H9 (cell line): ENCODE data around the gene KRTAP4-9. TPM values are rescaled to one million over a fixed set of nuclear protein-coding genes. Genes with fewer than 3 reads are reported as not detected.

Source experiments
- DNase-seq: peaks from one replicate; pipeline ENCODE4 v3.0.0-alpha.2; 2017
- H2AFZ ChIP-seq: one replicate; pipeline ENCODE4 v1.6.1; 2013; ENCODE audit warnings: mild to moderate bottlenecking, low read length, control low read depth, moderate library complexity
- H2AK5ac ChIP-seq: 2 replicates; pipeline ENCODE4 v1.6.1; 2013; ENCODE audit warnings: low read length, control low read depth, mixed read lengths; ENCODE audit not compliant: insufficient read length
- H2BK120ac ChIP-seq: one replicate; pipeline ENCODE4 v1.6.1; 2013; ENCODE audit warnings: low read depth, mild to moderate bottlenecking, low read length, control low read depth, inconsistent platforms; ENCODE audit not compliant: poor library complexity, severe bottlenecking
- H2BK12ac ChIP-seq: 2 replicates; pipeline ENCODE4 v1.6.1; 2013; ENCODE audit warnings: low read length, control low read depth, mixed read lengths, low read depth; ENCODE audit not compliant: insufficient read length
- H2BK15ac ChIP-seq: 2 replicates; pipeline ENCODE4 v1.6.1; 2013; ENCODE audit warnings: low read depth, low read length, control low read depth
- H2BK20ac ChIP-seq: one replicate; pipeline ENCODE4 v1.6.1; 2013; ENCODE audit warnings: low read depth, mild to moderate bottlenecking, low read length, control low read depth, inconsistent platforms; ENCODE audit not compliant: poor library complexity, severe bottlenecking
- H2BK5ac ChIP-seq: 2 replicates; pipeline ENCODE4 v1.6.1; 2013; ENCODE audit warnings: low read length, control low read depth, mixed read lengths; ENCODE audit not compliant: insufficient read length
- H3K14ac ChIP-seq: 2 replicates; pipeline ENCODE4 v1.6.1; 2013; ENCODE audit warnings: low read length, control low read depth; ENCODE audit not compliant: insufficient read depth
- H3K18ac ChIP-seq: 2 replicates; pipeline ENCODE4 v1.6.1; 2013; ENCODE audit warnings: low read depth, mild to moderate bottlenecking, mixed read lengths, low read length, control low read depth; ENCODE audit not compliant: insufficient read length
- H3K23ac ChIP-seq: 2 replicates; pipeline ENCODE4 v1.6.1; 2013; ENCODE audit warnings: low read length, control low read depth, mixed read lengths, low read depth; ENCODE audit not compliant: insufficient read length
- H3K23me2 ChIP-seq: 2 replicates; pipeline ENCODE4 v1.6.1; 2013; ENCODE audit warnings: low read depth, mild to moderate bottlenecking, mixed read lengths, low read length, control low read depth; ENCODE audit not compliant: insufficient read length, poor library complexity, severe bottlenecking
- H3K27ac ChIP-seq: 2 replicates; pipeline ENCODE4 v1.5.1; 2013; ENCODE audit warnings: low read length, control low read depth, mixed read lengths, low read depth; ENCODE audit not compliant: insufficient read length
- H3K27me3 ChIP-seq: 2 replicates; pipeline ENCODE4 v1.6.1; 2013; ENCODE audit warnings: low read length, control low read depth, inconsistent platforms; ENCODE audit not compliant: insufficient read depth
- H3K4ac ChIP-seq: 2 replicates; pipeline ENCODE4 v1.6.1; 2013; ENCODE audit warnings: low read depth, mild to moderate bottlenecking, control low read depth, inconsistent platforms, low read length, moderate library complexity
- H3K4me1 ChIP-seq: 2 replicates; pipeline ENCODE4 v1.6.1; 2013; ENCODE audit warnings: low read length, control low read depth, inconsistent platforms; ENCODE audit not compliant: insufficient read depth
- H3K4me2 ChIP-seq: 2 replicates; pipeline ENCODE4 v1.6.1; 2013; ENCODE audit warnings: low read length, control low read depth, mixed read lengths; ENCODE audit not compliant: insufficient read length, insufficient read depth
- H3K56ac ChIP-seq: 2 replicates; pipeline ENCODE4 v1.6.1; 2013; ENCODE audit warnings: low read depth, mild to moderate bottlenecking, mixed read lengths, low read length, control low read depth; ENCODE audit not compliant: insufficient read length
- H3K79me1 ChIP-seq: 2 replicates; pipeline ENCODE4 v1.6.1; 2013; ENCODE audit warnings: low read depth, mild to moderate bottlenecking, moderate library complexity, low read length, control low read depth, inconsistent platforms; ENCODE audit not compliant: insufficient read depth, poor library complexity, severe bottlenecking
- H3K79me2 ChIP-seq: 2 replicates; pipeline ENCODE4 v1.6.1; 2013; ENCODE audit warnings: low read length, control low read depth, inconsistent platforms; ENCODE audit not compliant: insufficient read depth
- H3K9ac ChIP-seq: 2 replicates; pipeline ENCODE4 v1.6.1; 2013; ENCODE audit warnings: low read length, control low read depth, mixed read lengths; ENCODE audit not compliant: insufficient read length; ENCODE audit errors: extremely low read depth
- H3K9me3 ChIP-seq: one replicate; pipeline ENCODE4 v1.6.1; 2013; ENCODE audit warnings: low read depth, low read length, inconsistent platforms; ENCODE audit not compliant: control insufficient read depth
- H3T11ph ChIP-seq: one replicate; pipeline ENCODE4 v1.6.1; 2013; ENCODE audit warnings: mild to moderate bottlenecking, low read length, control low read depth, inconsistent platforms
- H4K20me1 ChIP-seq: one replicate; pipeline ENCODE4 v1.6.1; 2013; ENCODE audit not compliant: control insufficient read depth, insufficient read length, insufficient read depth
- H4K5ac ChIP-seq: 2 replicates; pipeline ENCODE4 v1.6.1; 2013; ENCODE audit warnings: low read depth, mild to moderate bottlenecking, mixed read lengths, low read length, control low read depth; ENCODE audit not compliant: insufficient read length
- H4K8ac ChIP-seq: replicated peaks from 2 replicates; pipeline ENCODE4 v1.6.1; 2013; ENCODE audit warnings: low read length, control low read depth, mixed read lengths, low read depth; ENCODE audit not compliant: insufficient read length
- H4K91ac ChIP-seq: 2 replicates; pipeline ENCODE4 v1.6.1; 2013; ENCODE audit warnings: low read depth, mild to moderate bottlenecking, moderate library complexity, mixed read lengths, low read length, control low read depth; ENCODE audit not compliant: insufficient read length
- H3K27ac Mint-ChIP-seq, 3 experiments: 2 replicates in 2 of 3; 3 replicates in 1 of 3; pipeline ENCODE4 v1.8.0; 2020 to 2021; ENCODE audit warnings: mixed read lengths in 3 of 3, mild to moderate bottlenecking in 1 of 3, moderate library complexity in 1 of 3
- H3K27me3 Mint-ChIP-seq: 2 replicates; pipeline ENCODE4 v1.8.0; 2021; ENCODE audit warnings: low read depth, mild to moderate bottlenecking, moderate library complexity, mixed read lengths
- H3K36me3 Mint-ChIP-seq, 3 experiments: 2 replicates in 2 of 3; 3 replicates in 1 of 3; pipeline ENCODE4 v1.8.0; 2020 to 2021; ENCODE audit warnings: low read depth in 3 of 3, mixed read lengths in 3 of 3; ENCODE audit not compliant: insufficient read depth in 1 of 3
- H3K4me1 Mint-ChIP-seq, 2 experiments: 2 replicates each; pipeline ENCODE4 v1.8.0; 2020; ENCODE audit warnings: mixed read lengths in 2 of 2
- H3K4me3 Mint-ChIP-seq, 2 experiments: 2 replicates in 1 of 2; 3 replicates in 1 of 2; pipeline ENCODE4 v1.8.0; 2020 to 2021; ENCODE audit warnings: mild to moderate bottlenecking in 2 of 2, mixed read lengths in 2 of 2, moderate library complexity in 1 of 2
- H3K9me3 Mint-ChIP-seq, 2 experiments: 2 replicates in 1 of 2; 3 replicates in 1 of 2; pipeline ENCODE4 v1.8.0; 2020; ENCODE audit warnings: mild to moderate bottlenecking in 2 of 2, mixed read lengths in 2 of 2, moderate library complexity in 1 of 2
- CTCF ChIP-seq: fragments of 200-600 bp; sonication (generic); conservative IDR thresholded peaks from 3 replicates; pipeline ENCODE4 v1.8.0; 2021; ENCODE audit warnings: antibody characterized with exemption, mild to moderate bottlenecking
- WGBS: extraction: QIAGEN DNeasy Blood & Tissue Kit; methylation state at CpG from one replicate; pipeline ENCODE4 v1.1.7; 2013; ENCODE audit warnings: missing lambda C conversion rate, low lambda C conversion rate, mixed read lengths; ENCODE audit not compliant: insufficient read length; ENCODE audit errors: extremely low coverage; 5-methylcytosine and 5-hydroxymethylcytosine counted together
- total RNA-seq: library from RNA; stranded (reverse); gene quantifications from 2 replicates; pipeline ENCODE4 v1.2.1, GENCODE V29; 2021

Gene KRTAP4-9
- total RNA-seq, 1 experiment from 2014 or later = not detected

- no peak overlapping the region for H2BK12ac ChIP-seq
- H3K4me1 ChIP-seq = no peaks in the 10 kb centered on the region
- H3K4me1 Mint-ChIP-seq = peaks cover 5% of the 10 kb centered on the region in 2 experiments
- no peak for DNase-seq
- no peak for TF ChIP-seq CTCF
- no peak overlapping the region for H2AFZ ChIP-seq
- H2BK20ac ChIP-seq = no peak overlapping the region
- H2BK15ac ChIP-seq = no peak overlapping the region
- no peak overlapping the region for H3K9ac ChIP-seq
- H3K27me3 Mint-ChIP-seq = no peaks in the 10 kb centered on the region; the same call in 1 of the 2 replicates
- no peak overlapping the region for H3K18ac ChIP-seq
- H3K79me2 ChIP-seq = no peaks in the 10 kb centered on the region
- H3K23me2 ChIP-seq = no peaks in the 10 kb centered on the region
- H3K14ac ChIP-seq = no peak overlapping the region
- no peak overlapping the region for H3K27ac ChIP-seq
- H3K36me3 Mint-ChIP-seq = peaks cover 0 to 2% (median 0%) of the 10 kb centered on the region in 3 experiments; a peak in 2 of 7 replicates
- no peak overlapping the region for H3K56ac ChIP-seq
- H4K5ac ChIP-seq = no peak overlapping the region
- H3K4me3 Mint-ChIP-seq = no peak overlapping the region
- H2BK5ac ChIP-seq = no peak overlapping the region
- H4K8ac ChIP-seq = no peak overlapping the region
- no peak overlapping the region for H2BK120ac ChIP-seq
- H3K27ac Mint-ChIP-seq = no peak overlapping the region
- H2AK5ac ChIP-seq = no peak overlapping the region
- peaks cover 4 to 11% of the 10 kb centered on the region in 2 experiments; a peak in 4 of 5 replicates for H3K9me3 Mint-ChIP-seq
- no peak overlapping the region for H3K4me2 ChIP-seq
- H3T11ph ChIP-seq = no peak overlapping the region
- no peak overlapping the region for H4K91ac ChIP-seq
- WGBS = no CpG with 5 or more reads among the region's 3 CpGs
- H4K20me1 ChIP-seq = no peaks in the 10 kb centered on the region
- H3K79me1 ChIP-seq = no peaks in the 10 kb centered on the region
- H3K23ac ChIP-seq = no peak overlapping the region
- H3K4ac ChIP-seq = no peak overlapping the region
- H3K27me3 ChIP-seq = no peaks in the 10 kb centered on the region
- no peaks in the 10 kb centered on the region for H3K9me3 ChIP-seq
These were observed 21.2 kb downstream of the KRTAP4-9 start for GRCh38 chr17:41126412-41126811.
